Measurements from ENCODE around the gene HRH4.
A peak's percentile ranks its signal among the peaks of the same experiment; 100 is the strongest.

HRH4 gene, protein sequence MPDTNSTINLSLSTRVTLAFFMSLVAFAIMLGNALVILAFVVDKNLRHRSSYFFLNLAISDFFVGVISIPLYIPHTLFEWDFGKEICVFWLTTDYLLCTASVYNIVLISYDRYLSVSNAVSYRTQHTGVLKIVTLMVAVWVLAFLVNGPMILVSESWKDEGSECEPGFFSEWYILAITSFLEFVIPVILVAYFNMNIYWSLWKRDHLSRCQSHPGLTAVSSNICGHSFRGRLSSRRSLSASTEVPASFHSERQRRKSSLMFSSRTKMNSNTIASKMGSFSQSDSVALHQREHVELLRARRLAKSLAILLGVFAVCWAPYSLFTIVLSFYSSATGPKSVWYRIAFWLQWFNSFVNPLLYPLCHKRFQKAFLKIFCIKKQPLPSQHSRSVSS

DNA sequence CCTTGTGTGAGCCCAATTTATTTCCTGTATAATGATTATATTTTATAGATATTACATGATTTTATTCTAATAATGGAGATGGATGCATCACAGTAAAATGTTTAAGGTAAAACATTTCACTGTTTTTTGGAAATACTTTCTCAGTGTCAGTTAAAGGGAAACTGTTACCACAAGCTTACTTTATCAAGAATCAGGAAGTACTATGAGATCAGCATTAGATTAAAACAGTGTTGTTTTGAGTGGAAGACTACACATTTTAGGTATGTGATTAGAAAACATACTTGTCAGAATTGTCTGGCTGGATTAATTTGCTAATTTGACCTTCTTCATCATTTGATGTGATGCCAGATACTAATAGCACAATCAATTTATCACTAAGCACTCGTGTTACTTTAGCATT, at the start of gene HRH4:
Gene HRH4 (plus strand): TSS at position 250 of the 400 bp plus-strand sequence. CDS start 92 bp downstream, at position 342.
- H3K27ac ChIP-seq: no peak within 1 kb of the TSS
- no peak for TF ChIP-seq CTCF (IDR thresholded peaks at IDR 0.05)
- no peak for TF ChIP-seq ZFX (IDR thresholded peaks at IDR 0.05; ENCODE audit: borderline replicate concordance)

- H3K27ac ChIP-seq: no peak overlapping the region
- TF ChIP-seq ZFX (IDR thresholded peaks at IDR 0.05; ENCODE audit: borderline replicate concordance) (no peak), CTCF (IDR thresholded peaks at IDR 0.05) (peak; percentile 16; the same call in 1 of the 2 replicates)
These were observed 47.3 kb upstream of the HRH4 start for GRCh38 chr18:24413148-24413547.

DNA sequence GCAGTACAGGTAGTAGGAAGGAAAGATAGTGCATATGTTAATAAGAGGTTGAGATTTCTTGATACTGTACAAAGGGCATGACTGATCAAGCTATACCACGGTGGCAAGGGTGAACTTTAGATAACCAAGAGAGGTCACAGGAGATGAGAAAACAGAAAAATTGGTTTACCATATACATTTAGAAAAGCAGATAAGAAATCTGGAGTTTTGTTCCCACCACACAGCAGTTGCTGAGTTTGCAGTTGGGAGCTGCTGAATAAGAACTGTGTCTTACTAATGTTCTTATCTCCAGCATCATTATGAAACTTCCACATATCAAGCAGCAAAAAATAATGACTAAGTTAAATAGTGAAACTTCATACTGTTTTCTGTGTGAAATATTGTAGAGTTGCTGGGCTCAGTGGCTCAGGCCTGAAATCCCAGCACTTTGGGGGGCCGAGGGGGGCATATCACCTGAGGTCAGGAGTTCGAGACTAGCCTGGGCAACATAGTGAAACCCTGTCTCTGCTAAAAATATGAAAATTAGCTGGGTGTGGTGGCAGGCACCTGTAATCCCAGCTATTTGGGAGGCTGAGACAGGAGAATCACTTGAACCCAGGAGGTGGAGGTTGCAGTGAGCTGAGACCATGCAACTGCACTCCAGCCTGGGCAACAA, 46.0 kb upstream of the HRH4 start:
- no peak overlapping the region for H3K27ac ChIP-seq
- no peak for TF ChIP-seq CTCF (IDR thresholded peaks at IDR 0.05)
- TF ChIP-seq ZFX (IDR thresholded peaks at IDR 0.05; ENCODE audit: borderline replicate concordance): no peak

GRCh38 chr18:24417480-24417879, 43.0 kb upstream of the HRH4 start:
- H3K27ac ChIP-seq: no peak overlapping the region
- TF ChIP-seq CTCF (IDR thresholded peaks at IDR 0.05) (no peak), ZFX (IDR thresholded peaks at IDR 0.05; ENCODE audit: borderline replicate concordance) (no peak)

GRCh38 chr18:24420551-24420950, 39.9 kb upstream of the HRH4 start:
- no peak for TF ChIP-seq CTCF (IDR thresholded peaks at IDR 0.05)
- no peak for TF ChIP-seq ZFX (IDR thresholded peaks at IDR 0.05; ENCODE audit: borderline replicate concordance)
- no peak overlapping the region for H3K27ac ChIP-seq

DNA sequence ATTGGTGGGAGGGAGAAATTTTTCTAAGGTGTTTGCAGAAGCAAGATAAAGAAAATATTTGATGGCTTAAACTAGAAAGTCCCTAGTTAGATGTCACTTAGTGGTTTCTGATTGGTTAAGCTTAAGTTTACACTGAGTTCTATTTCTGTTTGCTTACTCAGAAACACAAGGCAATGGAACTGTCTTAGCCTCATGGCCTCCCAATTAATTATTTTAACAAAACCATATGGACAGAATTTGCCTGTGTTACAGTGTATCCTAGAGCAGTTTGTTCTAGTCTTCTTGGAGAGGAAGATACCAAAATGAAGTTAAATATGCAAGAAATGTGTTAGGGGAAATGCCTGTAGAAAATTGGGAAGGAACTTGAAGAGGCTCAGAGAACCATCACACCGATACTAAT, 38.6 kb upstream of the HRH4 start:
- TF ChIP-seq ZFX (IDR thresholded peaks at IDR 0.05; ENCODE audit: borderline replicate concordance) (no peak), CTCF (IDR thresholded peaks at IDR 0.05) (no peak)
- H3K27ac ChIP-seq: no peak overlapping the region

DNA sequence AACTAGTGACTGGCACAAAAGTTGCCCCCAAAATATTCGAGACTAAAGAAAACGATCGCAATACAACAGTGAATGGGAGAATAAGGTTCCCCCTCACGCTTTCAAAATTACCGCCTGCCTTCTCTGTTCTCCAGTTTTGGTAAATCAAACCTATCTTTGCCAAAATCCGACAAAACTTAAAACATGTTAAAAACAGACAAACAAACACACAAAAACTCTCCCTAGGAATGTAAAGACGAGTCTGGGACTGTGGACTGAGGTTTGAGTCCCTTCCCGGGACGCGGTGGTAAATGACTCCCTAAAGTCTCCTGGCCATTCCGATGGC, 34.4 kb upstream of the HRH4 start:
- TF ChIP-seq ZFX (IDR thresholded peaks at IDR 0.05; ENCODE audit: borderline replicate concordance) (no peak), CTCF (IDR thresholded peaks at IDR 0.05) (no peak)
- H3K27ac ChIP-seq: peak overlapping the region; percentile 67
